ENCODE data around the gene IER5L. TPM values are rescaled to one million over a fixed set of nuclear protein-coding genes. Genes with fewer than 3 reads are reported as not detected.

IER5L gene
- total and polyA plus RNA-seq, 9 of the 15 experiments (the other 6 are each of a cell fraction or from before 2014, with no cell fraction given), result 0.14 to 11.9 (median 0.52) TPM

DNA sequence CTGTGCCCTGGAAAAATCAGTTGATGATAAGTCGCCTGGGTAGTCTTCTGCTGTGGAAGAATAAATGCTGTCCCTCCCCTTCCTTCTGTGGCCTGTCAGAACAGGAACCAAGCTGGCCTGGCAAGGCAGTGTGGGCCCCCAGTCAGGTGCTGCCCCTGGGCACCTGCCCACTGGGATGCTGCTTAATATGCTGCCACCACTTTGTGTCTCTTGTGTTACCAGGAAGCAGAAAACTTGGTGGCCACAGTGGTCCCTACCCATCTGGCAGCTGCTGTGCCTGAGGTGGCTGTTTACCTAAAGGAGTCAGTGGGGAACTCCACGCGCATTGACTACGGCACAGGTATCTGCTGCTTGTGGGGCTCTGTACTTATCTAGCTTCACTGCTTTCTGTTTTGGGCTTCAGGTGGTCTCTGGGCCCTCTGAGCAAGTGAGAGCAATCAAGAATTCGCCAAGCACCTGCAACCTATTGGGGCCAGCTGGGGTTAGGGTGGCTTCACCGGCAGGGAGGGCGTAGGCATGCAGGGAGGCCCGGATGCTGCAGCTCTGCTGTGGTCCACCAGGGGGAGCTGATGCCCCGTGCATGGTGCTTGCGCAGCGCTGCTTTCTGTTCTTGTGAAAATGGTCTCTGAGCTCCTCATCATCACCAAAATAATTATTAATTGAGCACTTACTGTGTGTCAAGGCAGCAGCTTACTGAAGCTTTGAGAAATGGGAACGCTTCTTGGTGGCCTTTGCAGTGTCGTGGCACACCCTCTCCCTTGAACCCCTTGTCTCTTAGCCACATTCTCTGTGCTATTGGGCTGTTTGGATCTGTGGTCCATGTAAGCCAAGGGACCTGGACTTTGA lies 46.5 kb downstream of the IER5L start (continued):
- TF ChIP-seq NCOA6 (IDR thresholded peaks at IDR 0.05) (no peak), PCBP1 (IDR thresholded peaks at IDR 0.05; ENCODE audit: low read depth, low read length, poor library complexity, severe bottlenecking) (no peak), ZNF444 (CRISPR knock-in tag; IDR thresholded peaks at IDR 0.05) (no peak), TEAD2 (tag; IDR thresholded peaks at IDR 0.05) (no peak; the same call in 1 of the 2 replicates), NELFE (IDR thresholded peaks at IDR 0.05; ENCODE audit: insufficient read depth, insufficient read length) (no peak), ZNF174 (CRISPR knock-in tag; IDR thresholded peaks at IDR 0.05) (no peak), NFRKB (IDR thresholded peaks at IDR 0.05; ENCODE audit: low read depth) (no peak), RHOXF2B (CRISPR knock-in tag; conservative IDR thresholded peaks at IDR 0.05) (no peak), ZSCAN32 (CRISPR knock-in tag; IDR thresholded peaks at IDR 0.05) (no peak), ZNF778 (CRISPR knock-in tag; IDR thresholded peaks at IDR 0.05) (no peak), ZNF644 (tag; IDR thresholded peaks at IDR 0.05; ENCODE audit: low read depth) (no peak), SRSF3 (IDR thresholded peaks at IDR 0.05; ENCODE audit: insufficient read depth, low read length) (no peak), HNRNPH1 (optimal IDR thresholded peaks at IDR 0.05; ENCODE audit: low read depth, low read length) (no peak), CTBP1 (IDR thresholded peaks at IDR 0.05; ENCODE audit: borderline replicate concordance) (no peak), MBD2 (IDR thresholded peaks at IDR 0.05; ENCODE audit: borderline replicate concordance, low read depth) (no peak), NUFIP1 (IDR thresholded peaks at IDR 0.05; ENCODE audit: partially characterized antibody) (peak; percentile 59)
- TF ChIP-seq, protein P1, sequence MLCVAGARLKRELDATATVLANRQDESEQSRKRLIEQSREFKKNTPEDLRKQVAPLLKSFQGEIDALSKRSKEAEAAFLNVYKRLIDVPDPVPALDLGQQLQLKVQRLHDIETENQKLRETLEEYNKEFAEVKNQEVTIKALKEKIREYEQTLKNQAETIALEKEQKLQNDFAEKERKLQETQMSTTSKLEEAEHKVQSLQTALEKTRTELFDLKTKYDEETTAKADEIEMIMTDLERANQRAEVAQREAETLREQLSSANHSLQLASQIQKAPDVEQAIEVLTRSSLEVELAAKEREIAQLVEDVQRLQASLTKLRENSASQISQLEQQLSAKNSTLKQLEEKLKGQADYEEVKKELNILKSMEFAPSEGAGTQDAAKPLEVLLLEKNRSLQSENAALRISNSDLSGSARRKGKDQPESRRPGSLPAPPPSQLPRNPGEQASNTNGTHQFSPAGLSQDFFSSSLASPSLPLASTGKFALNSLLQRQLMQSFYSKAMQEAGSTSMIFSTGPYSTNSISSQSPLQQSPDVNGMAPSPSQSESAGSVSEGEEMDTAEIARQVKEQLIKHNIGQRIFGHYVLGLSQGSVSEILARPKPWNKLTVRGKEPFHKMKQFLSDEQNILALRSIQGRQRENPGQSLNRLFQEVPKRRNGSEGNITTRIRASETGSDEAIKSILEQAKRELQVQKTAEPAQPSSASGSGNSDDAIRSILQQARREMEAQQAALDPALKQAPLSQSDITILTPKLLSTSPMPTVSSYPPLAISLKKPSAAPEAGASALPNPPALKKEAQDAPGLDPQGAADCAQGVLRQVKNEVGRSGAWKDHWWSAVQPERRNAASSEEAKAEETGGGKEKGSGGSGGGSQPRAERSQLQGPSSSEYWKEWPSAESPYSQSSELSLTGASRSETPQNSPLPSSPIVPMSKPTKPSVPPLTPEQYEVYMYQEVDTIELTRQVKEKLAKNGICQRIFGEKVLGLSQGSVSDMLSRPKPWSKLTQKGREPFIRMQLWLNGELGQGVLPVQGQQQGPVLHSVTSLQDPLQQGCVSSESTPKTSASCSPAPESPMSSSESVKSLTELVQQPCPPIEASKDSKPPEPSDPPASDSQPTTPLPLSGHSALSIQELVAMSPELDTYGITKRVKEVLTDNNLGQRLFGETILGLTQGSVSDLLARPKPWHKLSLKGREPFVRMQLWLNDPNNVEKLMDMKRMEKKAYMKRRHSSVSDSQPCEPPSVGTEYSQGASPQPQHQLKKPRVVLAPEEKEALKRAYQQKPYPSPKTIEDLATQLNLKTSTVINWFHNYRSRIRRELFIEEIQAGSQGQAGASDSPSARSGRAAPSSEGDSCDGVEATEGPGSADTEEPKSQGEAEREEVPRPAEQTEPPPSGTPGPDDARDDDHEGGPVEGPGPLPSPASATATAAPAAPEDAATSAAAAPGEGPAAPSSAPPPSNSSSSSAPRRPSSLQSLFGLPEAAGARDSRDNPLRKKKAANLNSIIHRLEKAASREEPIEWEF (CRISPR knock-in tag; IDR thresholded peaks at IDR 0.05), result no peak
- TF ChIP-seq, protein P2, sequence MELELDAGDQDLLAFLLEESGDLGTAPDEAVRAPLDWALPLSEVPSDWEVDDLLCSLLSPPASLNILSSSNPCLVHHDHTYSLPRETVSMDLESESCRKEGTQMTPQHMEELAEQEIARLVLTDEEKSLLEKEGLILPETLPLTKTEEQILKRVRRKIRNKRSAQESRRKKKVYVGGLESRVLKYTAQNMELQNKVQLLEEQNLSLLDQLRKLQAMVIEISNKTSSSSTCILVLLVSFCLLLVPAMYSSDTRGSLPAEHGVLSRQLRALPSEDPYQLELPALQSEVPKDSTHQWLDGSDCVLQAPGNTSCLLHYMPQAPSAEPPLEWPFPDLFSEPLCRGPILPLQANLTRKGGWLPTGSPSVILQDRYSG (tag; conservative IDR thresholded peaks at IDR 0.05; ENCODE audit: low read depth), result no peak
- TF ChIP-seq, protein P3, sequence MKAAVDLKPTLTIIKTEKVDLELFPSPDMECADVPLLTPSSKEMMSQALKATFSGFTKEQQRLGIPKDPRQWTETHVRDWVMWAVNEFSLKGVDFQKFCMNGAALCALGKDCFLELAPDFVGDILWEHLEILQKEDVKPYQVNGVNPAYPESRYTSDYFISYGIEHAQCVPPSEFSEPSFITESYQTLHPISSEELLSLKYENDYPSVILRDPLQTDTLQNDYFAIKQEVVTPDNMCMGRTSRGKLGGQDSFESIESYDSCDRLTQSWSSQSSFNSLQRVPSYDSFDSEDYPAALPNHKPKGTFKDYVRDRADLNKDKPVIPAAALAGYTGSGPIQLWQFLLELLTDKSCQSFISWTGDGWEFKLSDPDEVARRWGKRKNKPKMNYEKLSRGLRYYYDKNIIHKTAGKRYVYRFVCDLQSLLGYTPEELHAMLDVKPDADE (conservative IDR thresholded peaks at IDR 0.05; ENCODE audit: control insufficient read depth, low read depth, low read length), result 0 out of 2 replicates have a peak, but pooled peaks have one; percentile 50

All from K562 (cell line).